HG03575 (cell line): ENCODE data around the gene IL3.

ENCODE experiments used
- ATAC-seq: cut with Tn5 transposase; IDR thresholded peaks from one replicate; pipeline ENCODE4 v1.9.1; 2021; ENCODE audit not compliant: unreplicated experiment, insufficient number of reproducible peaks, low FRiP score; ENCODE audit errors: extremely low read depth

The IL3 gene

GRCh38 chr5:132054697-132055440 is 5.6 kb upstream of the IL3 start:
- no peak for ATAC-seq

GRCh38 chr5:132055441-132055807 is 5.0 kb upstream of the IL3 start:
- no peak for ATAC-seq

- ATAC-seq: no peak
Measured at GRCh38 chr5:132055808-132056609, 4.4 kb upstream of the IL3 start.

GRCh38 chr5:132056610-132057497 is 3.6 kb upstream of the IL3 start:
- no peak for ATAC-seq

- no peak for ATAC-seq
Measured at GRCh38 chr5:132057498-132058255, 2.8 kb upstream of the IL3 start.

GRCh38 chr5:132058646-132059042 is 1.8 kb upstream of the IL3 start:
- ATAC-seq: no peak

- no peak for ATAC-seq
Measured at GRCh38 chr5:132059043-132059695, 1.3 kb upstream of the IL3 start.

- ATAC-seq: no peak
Measured at GRCh38 chr5:132059696-132060500, 557 bp upstream of the IL3 start.

- no peak for ATAC-seq
Measured at GRCh38 chr5:132063090-132063911, 2.8 kb downstream of the IL3 start.

- ATAC-seq: no peak
Measured at GRCh38 chr5:132064140-132064539, 3.7 kb downstream of the IL3 start.

- ATAC-seq: no peak
Measured at GRCh38 chr5:132064738-132065331, 4.4 kb downstream of the IL3 start.

GRCh38 chr5:132065351-132065937 is 5.0 kb downstream of the IL3 start:
- no peak for ATAC-seq

- no peak for ATAC-seq
Measured at GRCh38 chr5:132065951-132066701, 5.7 kb downstream of the IL3 start.

- ATAC-seq: no peak
Measured at GRCh38 chr5:132066871-132067270, 6.4 kb downstream of the IL3 start.

GRCh38 chr5:132067451-132067850 is 7.0 kb downstream of the IL3 start:
- ATAC-seq: no peak
